ENCODE results near the gene AGTR1.
A peak's percentile ranks its signal among the peaks of the same experiment; 100 is the strongest.
"Not testable (repeated sequence)": the region's sequence is repeated elsewhere in the genome, so short reads cannot be mapped to it uniquely, and the experiment has no call there.

Gene AGTR1

DNA sequence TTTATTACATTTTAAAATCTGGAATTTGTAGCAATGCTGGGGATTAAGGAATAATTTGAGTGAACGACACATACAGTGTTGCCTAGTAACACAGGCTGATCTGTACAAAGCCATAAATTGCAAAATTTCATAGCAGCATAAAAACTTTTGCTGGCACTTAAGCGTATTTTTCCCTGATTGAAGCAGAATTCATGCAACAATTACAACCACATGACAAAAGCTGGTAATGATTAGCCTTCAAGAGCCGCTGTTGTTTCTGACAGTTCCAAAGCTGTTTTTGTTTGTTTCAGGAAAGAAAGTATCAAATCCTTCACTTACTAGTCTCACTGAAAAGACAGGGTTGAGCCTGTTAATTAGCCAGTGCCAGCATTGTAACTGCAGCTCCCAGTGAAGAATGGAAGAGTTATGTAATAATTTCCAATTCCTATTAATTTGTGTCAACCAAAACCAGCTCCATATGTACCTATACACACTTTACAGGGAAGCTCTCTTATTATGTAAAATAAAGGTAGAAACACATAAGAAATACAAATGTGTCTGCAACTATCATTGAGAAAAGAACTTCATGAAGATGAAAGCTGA lies 60.7 kb downstream of the AGTR1 start:
- no peaks in the 10 kb centered on the region for H3K4me1 ChIP-seq (ENCODE audit: control insufficient read depth, insufficient read depth, low read length, poor library complexity, severe bottlenecking)
- 100% methylated on average over 1 of the region's 3 CpGs; no CpG with 5 or more reads in 1 of the 2 experiments for WGBS, 2 experiments (ENCODE audit: insufficient coverage in 2 of 2)
- H3K27ac ChIP-seq (ENCODE audit: low read depth, low read length, severe bottlenecking): no peak overlapping the region
- no peaks in the 10 kb centered on the region for H3K9me3 ChIP-seq (ENCODE audit: control insufficient read depth, low read length)
- H3K36me3 ChIP-seq (ENCODE audit: control insufficient read depth, insufficient read depth, low read length): no peaks in the 10 kb centered on the region
- no peak overlapping the region for H3K4me3 ChIP-seq (ENCODE audit: extremely low read depth, insufficient read depth, low read length, poor library complexity, severe bottlenecking)

GRCh38 chr3:148759430-148759829 lies 61.7 kb downstream of the AGTR1 start:
- no peak overlapping the region for H3K27ac ChIP-seq (ENCODE audit: low read depth, low read length, severe bottlenecking)
- WGBS, 2 experiments (ENCODE audit: insufficient coverage in 2 of 2): 86% methylated on average over 1 of the region's 4 CpGs; no CpG with 5 or more reads in 1 of the 2 experiments
- H3K36me3 ChIP-seq (ENCODE audit: control insufficient read depth, insufficient read depth, low read length): no peaks in the 10 kb centered on the region
- H3K4me3 ChIP-seq (ENCODE audit: extremely low read depth, insufficient read depth, low read length, poor library complexity, severe bottlenecking): no peak overlapping the region
- H3K9me3 ChIP-seq (ENCODE audit: control insufficient read depth, low read length): no peaks in the 10 kb centered on the region
- no peaks in the 10 kb centered on the region for H3K4me1 ChIP-seq (ENCODE audit: control insufficient read depth, insufficient read depth, low read length, poor library complexity, severe bottlenecking)

GRCh38 chr3:148763156-148763680 lies 65.5 kb downstream of the AGTR1 start:
- Histone ChIP-seq H3K4me1 (ENCODE audit: control insufficient read depth, insufficient read depth, low read length, poor library complexity, severe bottlenecking) (no peaks in the 10 kb centered on the region), H3K36me3 (ENCODE audit: control insufficient read depth, insufficient read depth, low read length) (no peaks in the 10 kb centered on the region), H3K9me3 (ENCODE audit: control insufficient read depth, low read length) (no peaks in the 10 kb centered on the region), H3K4me3 (ENCODE audit: extremely low read depth, insufficient read depth, low read length, poor library complexity, severe bottlenecking) (no peak overlapping the region), H3K27ac (ENCODE audit: low read depth, low read length, severe bottlenecking) (no peak overlapping the region)
- WGBS, 2 experiments (ENCODE audit: insufficient coverage in 2 of 2): no CpG with 5 or more reads among the region's 3 CpGs

GRCh38 chr3:148763986-148764935 lies 66.6 kb downstream of the AGTR1 start:
- H3K9me3 ChIP-seq (ENCODE audit: control insufficient read depth, low read length): no peaks in the 10 kb centered on the region
- H3K27ac ChIP-seq (ENCODE audit: low read depth, low read length, severe bottlenecking): no peak overlapping the region
- WGBS, 2 experiments (ENCODE audit: insufficient coverage in 2 of 2): no CpG with 5 or more reads among the region's 1 CpG
- no peak overlapping the region for H3K4me3 ChIP-seq (ENCODE audit: extremely low read depth, insufficient read depth, low read length, poor library complexity, severe bottlenecking)
- H3K4me1 ChIP-seq (ENCODE audit: control insufficient read depth, insufficient read depth, low read length, poor library complexity, severe bottlenecking): no peaks in the 10 kb centered on the region
- H3K36me3 ChIP-seq (ENCODE audit: control insufficient read depth, insufficient read depth, low read length): no peaks in the 10 kb centered on the region

- H3K4me1 ChIP-seq (ENCODE audit: control insufficient read depth, insufficient read depth, low read length, poor library complexity, severe bottlenecking): no peaks in the 10 kb centered on the region
- 0% methylated on average over 1 of the region's 2 CpGs for WGBS, 2 experiments (ENCODE audit: insufficient coverage in 2 of 2)
- no peaks in the 10 kb centered on the region for H3K9me3 ChIP-seq (ENCODE audit: control insufficient read depth, low read length)
- H3K27ac ChIP-seq (ENCODE audit: low read depth, low read length, severe bottlenecking): no peak overlapping the region
- no peak overlapping the region for H3K4me3 ChIP-seq (ENCODE audit: extremely low read depth, insufficient read depth, low read length, poor library complexity, severe bottlenecking)
- H3K36me3 ChIP-seq (ENCODE audit: control insufficient read depth, insufficient read depth, low read length): no peaks in the 10 kb centered on the region
These were observed 74.7 kb downstream of the AGTR1 start for GRCh38 chr3:148772361-148772760.

DNA sequence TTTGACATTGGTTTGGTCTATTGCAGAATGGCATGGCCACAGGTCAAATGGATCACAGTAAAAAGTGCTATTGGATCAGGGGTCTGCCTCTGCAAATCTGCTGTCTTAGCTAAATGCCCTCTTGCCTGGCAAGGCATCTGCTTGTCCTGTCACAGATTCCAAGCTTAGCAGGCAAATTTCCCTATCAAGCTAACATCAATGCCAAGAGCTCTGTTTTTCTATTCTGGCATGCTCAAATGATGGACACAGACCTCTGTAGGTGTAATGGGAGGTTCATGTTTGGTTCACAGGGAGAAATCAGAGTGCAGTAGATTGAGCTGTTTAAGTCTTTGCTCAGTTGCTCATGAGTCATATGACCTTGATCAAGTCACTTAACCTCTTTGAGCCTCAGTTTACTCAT lies 75.1 kb downstream of the AGTR1 start:
- no peaks in the 10 kb centered on the region for H3K9me3 ChIP-seq (ENCODE audit: control insufficient read depth, low read length)
- H3K27ac ChIP-seq (ENCODE audit: low read depth, low read length, severe bottlenecking): no peak overlapping the region
- no peaks in the 10 kb centered on the region for H3K4me1 ChIP-seq (ENCODE audit: control insufficient read depth, insufficient read depth, low read length, poor library complexity, severe bottlenecking)
- H3K4me3 ChIP-seq (ENCODE audit: extremely low read depth, insufficient read depth, low read length, poor library complexity, severe bottlenecking): no peak overlapping the region
- no peaks in the 10 kb centered on the region for H3K36me3 ChIP-seq (ENCODE audit: control insufficient read depth, insufficient read depth, low read length)

GRCh38 chr3:148773805-148774204 lies 76.1 kb downstream of the AGTR1 start:
- Histone ChIP-seq H3K9me3 (ENCODE audit: control insufficient read depth, low read length) (no peaks in the 10 kb centered on the region), H3K27ac (ENCODE audit: low read depth, low read length, severe bottlenecking) (no peak overlapping the region), H3K36me3 (ENCODE audit: control insufficient read depth, insufficient read depth, low read length) (no peaks in the 10 kb centered on the region), H3K4me3 (ENCODE audit: extremely low read depth, insufficient read depth, low read length, poor library complexity, severe bottlenecking) (no peak overlapping the region), H3K4me1 (ENCODE audit: control insufficient read depth, insufficient read depth, low read length, poor library complexity, severe bottlenecking) (no peaks in the 10 kb centered on the region)
- 67 to 94% methylated on average over 2 of the region's 2 CpGs for WGBS, 2 experiments (ENCODE audit: insufficient coverage in 2 of 2)

DNA sequence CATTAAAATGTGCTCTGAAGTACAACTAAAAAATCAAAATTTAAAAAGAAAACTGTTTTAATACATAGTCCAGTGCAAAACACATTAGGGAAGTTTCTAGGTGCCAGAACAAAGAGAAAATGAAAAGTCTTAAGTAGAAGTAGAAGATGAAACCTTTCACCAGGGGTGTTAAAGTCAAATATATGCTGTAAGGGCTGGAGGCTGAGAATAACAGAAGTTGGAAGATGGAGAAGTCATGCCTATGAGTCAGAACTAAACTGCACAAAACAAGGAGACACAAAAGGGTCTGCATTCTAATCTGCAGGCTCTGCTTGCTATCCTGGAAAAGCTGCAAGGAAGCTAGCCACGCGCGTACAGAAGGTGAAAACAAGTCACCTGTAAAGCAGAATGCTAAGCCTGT lies 81.2 kb downstream of the AGTR1 start:
- Histone ChIP-seq H3K4me3 (ENCODE audit: extremely low read depth, insufficient read depth, low read length, poor library complexity, severe bottlenecking) (no peak overlapping the region), H3K9me3 (ENCODE audit: control insufficient read depth, low read length) (no peaks in the 10 kb centered on the region), H3K36me3 (ENCODE audit: control insufficient read depth, insufficient read depth, low read length) (no peaks in the 10 kb centered on the region), H3K4me1 (ENCODE audit: control insufficient read depth, insufficient read depth, low read length, poor library complexity, severe bottlenecking) (no peaks in the 10 kb centered on the region), H3K27ac (ENCODE audit: low read depth, low read length, severe bottlenecking) (no peak overlapping the region)
- 100% methylated on average over 3 of the region's 3 CpGs; no CpG with 5 or more reads in 1 of the 2 experiments for WGBS, 2 experiments (ENCODE audit: insufficient coverage in 2 of 2)

- not testable (repeated sequence) for H3K4me3 ChIP-seq (ENCODE audit: extremely low read depth, insufficient read depth, low read length, poor library complexity, severe bottlenecking); H3K27ac ChIP-seq (ENCODE audit: low read depth, low read length, severe bottlenecking); H3K9me3 ChIP-seq (ENCODE audit: control insufficient read depth, low read length); H3K36me3 ChIP-seq (ENCODE audit: control insufficient read depth, insufficient read depth, low read length); H3K4me1 ChIP-seq (ENCODE audit: control insufficient read depth, insufficient read depth, low read length, poor library complexity, severe bottlenecking)
- 86 to 90% methylated on average over 5 of the region's 6 CpGs for WGBS, 2 experiments (ENCODE audit: insufficient coverage in 2 of 2)
These were observed 87.3 kb downstream of the AGTR1 start for GRCh38 chr3:148785026-148785425.

GRCh38 chr3:148786159-148786558 lies 88.5 kb downstream of the AGTR1 start:
- not testable (repeated sequence) for H3K4me1 ChIP-seq (ENCODE audit: control insufficient read depth, insufficient read depth, low read length, poor library complexity, severe bottlenecking); H3K27ac ChIP-seq (ENCODE audit: low read depth, low read length, severe bottlenecking); H3K9me3 ChIP-seq (ENCODE audit: control insufficient read depth, low read length); H3K4me3 ChIP-seq (ENCODE audit: extremely low read depth, insufficient read depth, low read length, poor library complexity, severe bottlenecking); H3K36me3 ChIP-seq (ENCODE audit: control insufficient read depth, insufficient read depth, low read length)
- 91 to 94% methylated on average over 5 to 8 of the region's 9 CpGs for WGBS, 2 experiments (ENCODE audit: insufficient coverage in 2 of 2)

GRCh38 chr3:148789146-148789545 lies 91.4 kb downstream of the AGTR1 start:
- Histone ChIP-seq H3K4me3 (ENCODE audit: extremely low read depth, insufficient read depth, low read length, poor library complexity, severe bottlenecking) (no peak overlapping the region), H3K36me3 (ENCODE audit: control insufficient read depth, insufficient read depth, low read length) (no peaks in the 10 kb centered on the region), H3K9me3 (ENCODE audit: control insufficient read depth, low read length) (no peaks in the 10 kb centered on the region), H3K4me1 (ENCODE audit: control insufficient read depth, insufficient read depth, low read length, poor library complexity, severe bottlenecking) (no peaks in the 10 kb centered on the region), H3K27ac (ENCODE audit: low read depth, low read length, severe bottlenecking) (peak overlapping the region; percentile 69)
- 49 to 53% methylated on average over 3 to 4 of the region's 6 CpGs for WGBS, 2 experiments (ENCODE audit: insufficient coverage in 2 of 2)

Measured in mesodermal cell (in vitro differentiated cells).